ENCODE measurements around the gene ITSN1.

GRCh38 chr21:33659568-33659949, 17.3 kb downstream of the ITSN1 start:
- TF ChIP-seq CTCF (IDR thresholded peaks at IDR 0.05) (no peak), REST (IDR thresholded peaks at IDR 0.05; ENCODE audit: insufficient read depth in 1 of 2, low read depth in 2 of 2, low read length in 1 of 2) (no peak), TCF7L2 (IDR thresholded peaks at IDR 0.05; ENCODE audit: low read depth, low read length) (no peak), POLR2AphosphoS5 (IDR thresholded peaks at IDR 0.05; ENCODE audit: low read depth, low read length) (no peak), SIN3A (IDR thresholded peaks at IDR 0.05; ENCODE audit: borderline replicate concordance, insufficient read depth, low read depth, low read length) (no peak)
